GM10248 (cell line): ENCODE measurements around the gene ALX4.

Source experiments
- CTCF ChIA-PET: fragments of 300-600 bp; sonication (Branson Sonifier 250); formaldehyde crosslinking; extraction: SDS; loops from one replicate; lab custom pipeline; 2021; ENCODE audit warnings: antibody characterized with exemption; lab: Yijun Ruan, JAX
- POLR2A ChIA-PET: fragments of 350-650 bp; sonication (Branson Sonifier 250); formaldehyde crosslinking; extraction: SDS; loops from one replicate; lab custom pipeline; 2020; ENCODE audit warnings: antibody characterized with exemption; lab: Yijun Ruan, JAX
- DNase-seq: peaks from one replicate; pipeline ENCODE4 v3.0.0; 2012; ENCODE audit errors: extremely low spot score
- TF ChIP-seq, protein P1 (sequence below): IDR thresholded peaks from 2 replicates; pipeline ENCODE4 v1.5.1; 2012; ENCODE audit warnings: mild to moderate bottlenecking, low read depth; ENCODE audit errors: extremely low read depth, missing control alignments, control extremely low read depth

ALX4 gene

DNA sequence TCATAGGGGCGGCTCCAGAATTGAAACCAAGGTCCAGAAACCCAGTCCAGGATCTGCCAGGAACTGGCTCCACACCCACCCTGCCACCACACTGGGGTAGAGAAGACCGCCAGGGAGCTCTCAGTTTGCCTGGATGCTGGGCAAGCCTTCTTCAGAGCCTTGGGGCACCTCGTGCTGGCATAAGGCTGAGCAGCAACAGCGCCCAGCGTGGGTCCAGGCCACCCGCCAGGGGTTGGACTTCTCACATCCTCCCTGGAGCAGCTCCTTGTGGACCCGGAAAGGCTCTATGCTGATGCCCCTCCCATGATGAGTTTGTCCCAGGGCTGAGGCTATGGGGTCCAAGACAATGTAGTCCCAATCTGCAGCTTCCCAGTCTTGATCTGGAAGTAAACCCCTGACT is 29.7 kb downstream of the ALX4 start:
- ChIA-PET POLR2A (no interaction called here), CTCF (interaction anchor here (0.6 kb wide), 1 partner anchor 12 kb away, joined by 3 read pairs; no protein-coding TSS in a partner anchor)
- no peak for DNase-seq
- TF ChIP-seq, protein P1, sequence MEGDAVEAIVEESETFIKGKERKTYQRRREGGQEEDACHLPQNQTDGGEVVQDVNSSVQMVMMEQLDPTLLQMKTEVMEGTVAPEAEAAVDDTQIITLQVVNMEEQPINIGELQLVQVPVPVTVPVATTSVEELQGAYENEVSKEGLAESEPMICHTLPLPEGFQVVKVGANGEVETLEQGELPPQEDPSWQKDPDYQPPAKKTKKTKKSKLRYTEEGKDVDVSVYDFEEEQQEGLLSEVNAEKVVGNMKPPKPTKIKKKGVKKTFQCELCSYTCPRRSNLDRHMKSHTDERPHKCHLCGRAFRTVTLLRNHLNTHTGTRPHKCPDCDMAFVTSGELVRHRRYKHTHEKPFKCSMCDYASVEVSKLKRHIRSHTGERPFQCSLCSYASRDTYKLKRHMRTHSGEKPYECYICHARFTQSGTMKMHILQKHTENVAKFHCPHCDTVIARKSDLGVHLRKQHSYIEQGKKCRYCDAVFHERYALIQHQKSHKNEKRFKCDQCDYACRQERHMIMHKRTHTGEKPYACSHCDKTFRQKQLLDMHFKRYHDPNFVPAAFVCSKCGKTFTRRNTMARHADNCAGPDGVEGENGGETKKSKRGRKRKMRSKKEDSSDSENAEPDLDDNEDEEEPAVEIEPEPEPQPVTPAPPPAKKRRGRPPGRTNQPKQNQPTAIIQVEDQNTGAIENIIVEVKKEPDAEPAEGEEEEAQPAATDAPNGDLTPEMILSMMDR = no peak

DNA sequence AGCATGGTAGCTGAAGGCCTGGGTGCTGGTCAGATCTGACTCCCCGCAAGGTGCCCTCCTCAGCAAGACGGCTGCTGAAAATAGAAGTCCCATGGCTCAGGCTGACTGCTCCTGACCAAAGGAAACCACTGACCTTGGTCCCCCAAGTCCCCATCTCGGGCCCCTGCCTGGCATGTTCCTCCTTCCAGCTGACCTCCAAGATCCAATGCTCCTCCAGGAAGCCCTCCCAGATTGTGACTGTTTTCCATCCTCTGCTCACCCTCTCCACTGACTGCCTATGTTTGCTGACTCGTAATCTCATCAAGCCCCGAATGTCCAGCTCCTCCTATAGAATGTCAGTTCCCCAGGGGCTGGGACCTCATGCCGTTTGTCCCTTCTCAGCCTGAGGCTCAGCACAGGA is 30.5 kb downstream of the ALX4 start:
- TF ChIP-seq, protein P1 = no peak
- DNase-seq = no peak
- POLR2A ChIA-PET = no interaction called here
- CTCF ChIA-PET = interaction anchor here (0.6 kb wide), 1 partner anchor 11 kb away, joined by 3 read pairs; no protein-coding TSS in a partner anchor

DNA sequence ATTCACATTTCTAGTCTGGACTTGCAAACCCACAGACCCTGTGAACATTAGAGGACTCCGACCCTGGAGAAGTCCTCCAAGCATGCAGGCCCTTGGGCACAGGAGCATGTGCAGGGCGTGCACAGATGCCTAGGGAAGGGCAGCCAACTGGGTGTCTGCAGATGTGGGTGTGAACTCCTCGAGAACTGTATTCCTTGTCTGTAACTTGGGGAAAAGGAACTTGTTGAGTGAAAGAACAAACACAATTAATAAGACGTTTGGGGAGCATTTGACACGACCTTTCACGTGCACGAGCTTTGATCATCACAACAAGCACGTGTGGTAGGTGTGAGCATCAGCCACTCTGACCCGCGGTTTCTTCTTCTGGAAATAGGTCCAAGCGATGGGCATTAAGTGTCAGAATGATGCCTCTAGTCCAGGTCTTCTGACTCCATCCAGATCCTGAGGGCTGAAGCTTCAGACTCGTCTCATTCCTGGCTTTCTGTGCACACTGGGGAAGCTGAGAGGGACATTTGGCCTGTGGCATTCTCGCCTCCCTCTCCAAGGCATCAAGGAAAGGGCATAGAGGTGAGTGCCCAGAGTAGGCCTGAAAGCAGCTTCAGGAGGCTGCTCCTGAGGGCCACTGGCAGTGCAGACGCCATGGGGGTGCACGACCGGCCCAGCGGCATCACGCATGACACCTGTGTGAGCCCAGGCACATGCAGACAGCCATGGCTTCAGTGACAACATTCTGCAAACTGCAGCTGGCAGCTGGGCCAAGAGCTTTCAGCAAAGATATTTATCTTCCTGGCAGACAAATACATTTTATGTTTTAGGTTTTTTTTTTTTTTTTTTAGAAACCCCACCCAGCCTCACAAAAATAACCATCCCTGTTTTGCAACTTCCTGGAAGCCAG is 32.5 kb downstream of the ALX4 start:
- TF ChIP-seq, protein P1 = no peak
- no peak for DNase-seq
- ChIA-PET POLR2A (no interaction called here), CTCF (interaction anchor here (0.7 to 1.6 kb wide), 6 partner anchors 8 to 634 kb away, joined by 3 to 4 read pairs (median 3); no protein-coding TSS in a partner anchor)

DNA sequence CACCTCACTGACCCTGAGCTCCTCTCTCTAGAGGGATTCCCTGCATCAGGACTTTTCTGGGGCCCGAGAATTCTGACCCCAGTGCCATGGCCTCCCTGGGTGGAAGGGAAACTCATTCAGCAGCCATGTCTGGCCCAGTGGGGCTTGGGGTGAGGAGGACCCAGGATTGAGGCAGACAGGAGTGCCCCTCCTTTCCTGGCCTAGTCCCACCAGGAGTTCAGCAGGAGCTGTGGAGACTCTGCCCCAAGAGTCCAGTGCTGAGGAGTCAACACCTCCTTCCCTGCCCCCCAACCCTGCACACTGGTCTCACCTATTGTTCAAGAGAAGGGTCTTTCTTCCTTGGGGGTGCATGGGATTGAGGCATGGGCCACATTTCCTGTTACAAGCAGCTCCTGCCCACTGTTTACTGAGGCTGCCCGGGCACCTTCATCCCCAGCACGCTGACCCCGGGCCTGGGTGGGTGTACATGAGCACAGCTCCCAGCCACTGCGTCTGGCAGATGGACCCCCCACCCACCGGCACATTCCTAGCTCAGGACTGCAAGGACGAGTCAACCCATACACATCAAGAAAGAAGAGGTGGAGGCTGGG is 33.9 kb downstream of the ALX4 start:
- DNase-seq = no peak
- CTCF ChIA-PET = interaction anchor here (1.0 to 1.7 kb wide), 3 partner anchors 10 to 171 kb away, joined by 3 to 12 read pairs (median 4); no protein-coding TSS in a partner anchor
- TF ChIP-seq, protein P1 = no peak
- POLR2A ChIA-PET = no interaction called here

DNA sequence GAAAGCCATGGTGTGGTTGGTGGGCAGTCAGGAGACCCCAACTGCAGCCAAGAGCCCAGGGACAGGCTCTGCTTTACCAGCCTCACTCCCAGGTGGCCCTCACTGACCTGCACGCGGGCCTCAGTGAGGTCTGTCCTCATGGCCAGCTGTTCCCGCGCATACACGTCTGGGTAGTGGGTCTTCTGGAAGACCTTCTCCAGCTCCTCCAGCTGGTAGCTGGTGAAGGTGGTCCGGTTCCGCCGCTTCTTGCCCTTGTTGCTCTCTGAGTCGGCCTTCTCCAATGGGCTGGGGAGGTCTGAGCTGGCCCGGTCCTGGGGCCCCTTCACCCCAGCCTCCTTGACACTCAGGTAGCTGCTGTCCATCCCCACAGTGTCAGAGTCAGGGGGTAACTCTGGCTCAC is 34.7 kb downstream of the ALX4 start:
- CTCF ChIA-PET = interaction anchor here (1.0 to 1.7 kb wide), 2 partner anchors 10 kb away, joined by 3 to 12 read pairs; no protein-coding TSS in a partner anchor

DNA sequence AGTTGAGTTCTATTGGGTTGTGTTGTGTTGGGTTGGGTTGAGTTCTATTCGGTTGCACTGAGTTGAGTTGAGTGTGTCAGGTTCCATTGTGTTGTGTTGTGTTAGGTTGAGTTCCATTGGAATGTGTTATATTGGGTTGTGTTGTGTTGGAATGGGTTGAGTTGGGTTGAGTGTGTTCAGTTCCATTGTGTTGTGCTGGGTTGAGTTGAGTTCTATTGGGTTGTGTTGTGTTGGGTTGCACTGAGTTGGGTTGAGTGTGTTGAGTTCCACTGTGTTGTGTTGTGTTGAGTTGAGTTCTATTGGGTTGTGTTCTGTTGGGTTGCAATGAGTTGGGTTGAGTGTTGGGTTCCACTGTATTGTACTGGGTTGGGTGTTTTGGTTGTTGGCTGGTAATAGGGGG is 35.5 kb downstream of the ALX4 start:
- ChIA-PET POLR2A (no interaction called here), CTCF (no interaction called here)
- no peak for DNase-seq
- TF ChIP-seq, protein P1 = no peak

More for the DNA sequence above, 34.7 kb downstream of the ALX4 start:
- TF ChIP-seq, protein P1 = no peak
- POLR2A ChIA-PET = no interaction called here
- DNase-seq = no peak
